ENCODE results near the gene IL17RA. TPM values are rescaled to one million over a fixed set of nuclear protein-coding genes. Genes with fewer than 3 reads are reported as not detected.

Gene IL17RA
- total and polyA plus RNA-seq, 2 experiments from 2014 or later, result 8.4 to 14.6 TPM

DNA sequence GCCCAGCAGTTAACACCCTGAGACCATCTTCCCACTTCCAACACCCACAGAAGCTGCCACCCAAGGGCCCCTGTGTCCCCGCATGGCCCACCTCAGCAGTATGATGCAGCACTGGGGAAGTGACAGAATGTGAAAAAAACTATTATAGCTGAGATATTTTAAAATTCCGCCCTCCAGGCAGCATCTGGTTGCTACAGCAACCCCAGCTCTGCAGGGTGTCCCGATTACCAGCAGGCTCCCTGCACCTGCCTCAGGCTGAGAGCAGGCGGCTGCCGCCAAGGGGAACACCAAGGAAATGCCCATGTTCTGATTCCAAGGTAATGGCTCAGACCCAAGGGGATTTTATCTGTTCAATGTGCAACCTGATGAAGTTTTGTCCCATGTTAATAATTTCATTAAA, 46.9 kb downstream of the IL17RA start:
- Histone ChIP-seq H2AFZ (no peak overlapping the region), H3K4me2 (no peak overlapping the region), H3K9me2 (replicated peaks; ENCODE audit: insufficient read depth) (no peaks in the 10 kb centered on the region), H3K9me3 (ENCODE audit: low read depth) (no peaks in the 10 kb centered on the region), H3K4me3 (no peak overlapping the region), H3K27ac (no peak overlapping the region), H3K4me1 (ENCODE audit: insufficient read depth) (no peaks in the 10 kb centered on the region), H3K36me3 (replicated peaks; ENCODE audit: insufficient read depth, low read depth) (no peaks in the 10 kb centered on the region), H3K27me3 (no peaks in the 10 kb centered on the region), H4K20me1 (ENCODE audit: insufficient read depth, poor library complexity, severe bottlenecking) (no peaks in the 10 kb centered on the region), H3K79me2 (no peaks in the 10 kb centered on the region)
- TF ChIP-seq EZH2 (IDR thresholded peaks at IDR 0.05; ENCODE audit: borderline replicate concordance), result no peak
- TF ChIP-seq, protein P1, sequence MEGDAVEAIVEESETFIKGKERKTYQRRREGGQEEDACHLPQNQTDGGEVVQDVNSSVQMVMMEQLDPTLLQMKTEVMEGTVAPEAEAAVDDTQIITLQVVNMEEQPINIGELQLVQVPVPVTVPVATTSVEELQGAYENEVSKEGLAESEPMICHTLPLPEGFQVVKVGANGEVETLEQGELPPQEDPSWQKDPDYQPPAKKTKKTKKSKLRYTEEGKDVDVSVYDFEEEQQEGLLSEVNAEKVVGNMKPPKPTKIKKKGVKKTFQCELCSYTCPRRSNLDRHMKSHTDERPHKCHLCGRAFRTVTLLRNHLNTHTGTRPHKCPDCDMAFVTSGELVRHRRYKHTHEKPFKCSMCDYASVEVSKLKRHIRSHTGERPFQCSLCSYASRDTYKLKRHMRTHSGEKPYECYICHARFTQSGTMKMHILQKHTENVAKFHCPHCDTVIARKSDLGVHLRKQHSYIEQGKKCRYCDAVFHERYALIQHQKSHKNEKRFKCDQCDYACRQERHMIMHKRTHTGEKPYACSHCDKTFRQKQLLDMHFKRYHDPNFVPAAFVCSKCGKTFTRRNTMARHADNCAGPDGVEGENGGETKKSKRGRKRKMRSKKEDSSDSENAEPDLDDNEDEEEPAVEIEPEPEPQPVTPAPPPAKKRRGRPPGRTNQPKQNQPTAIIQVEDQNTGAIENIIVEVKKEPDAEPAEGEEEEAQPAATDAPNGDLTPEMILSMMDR (IDR thresholded peaks at IDR 0.05; ENCODE audit: poor library complexity), result no peak
- TF ChIP-seq EZH2phosphoT487 (IDR thresholded peaks at IDR 0.05; ENCODE audit: low read depth, severe bottlenecking, unreplicated experiment), result no peak
- DNase-seq (ENCODE audit: low spot score), result no peak
- 38% methylated on average over 5 of the region's 5 CpGs for WGBS (ENCODE audit: low lambda C conversion rate, missing lambda C conversion rate)

DNA sequence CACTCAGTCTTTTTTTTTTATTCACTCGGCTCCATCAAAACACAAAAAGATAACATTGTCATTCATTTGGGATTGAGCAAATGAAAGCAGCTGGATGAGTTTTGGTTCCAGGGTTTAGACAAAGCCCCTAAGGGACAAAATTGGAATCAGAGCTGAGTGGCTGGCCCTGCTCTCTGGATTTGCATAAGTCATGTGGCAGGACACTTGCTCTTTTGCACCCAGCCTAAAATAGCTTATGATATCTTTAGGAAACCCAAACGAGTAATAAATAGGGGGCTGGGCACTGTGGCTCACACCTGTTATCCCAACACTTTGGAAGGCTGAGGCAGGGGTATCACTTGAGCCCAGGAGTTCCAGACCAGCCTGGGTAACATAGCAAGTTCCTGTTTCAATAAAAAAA, 47.3 kb downstream of the IL17RA start:
- Histone ChIP-seq H2AFZ (no peak overlapping the region), H3K4me3 (no peak overlapping the region), H4K20me1 (ENCODE audit: insufficient read depth, poor library complexity, severe bottlenecking) (no peaks in the 10 kb centered on the region), H3K27ac (no peak overlapping the region), H3K9me3 (ENCODE audit: low read depth) (no peaks in the 10 kb centered on the region), H3K9me2 (replicated peaks; ENCODE audit: insufficient read depth) (no peaks in the 10 kb centered on the region), H3K4me2 (no peak overlapping the region), H3K4me1 (ENCODE audit: insufficient read depth) (no peaks in the 10 kb centered on the region), H3K36me3 (replicated peaks; ENCODE audit: insufficient read depth, low read depth) (no peaks in the 10 kb centered on the region), H3K27me3 (no peaks in the 10 kb centered on the region), H3K79me2 (no peaks in the 10 kb centered on the region)
- WGBS (ENCODE audit: low lambda C conversion rate, missing lambda C conversion rate), result 67% methylated on average over 2 of the region's 2 CpGs
- no peak for DNase-seq (ENCODE audit: low spot score)
- TF ChIP-seq EZH2phosphoT487 (IDR thresholded peaks at IDR 0.05; ENCODE audit: low read depth, severe bottlenecking, unreplicated experiment) (no peak), EZH2 (IDR thresholded peaks at IDR 0.05; ENCODE audit: borderline replicate concordance) (no peak)
- TF ChIP-seq, protein P1 (IDR thresholded peaks at IDR 0.05; ENCODE audit: poor library complexity), result no peak

DNA sequence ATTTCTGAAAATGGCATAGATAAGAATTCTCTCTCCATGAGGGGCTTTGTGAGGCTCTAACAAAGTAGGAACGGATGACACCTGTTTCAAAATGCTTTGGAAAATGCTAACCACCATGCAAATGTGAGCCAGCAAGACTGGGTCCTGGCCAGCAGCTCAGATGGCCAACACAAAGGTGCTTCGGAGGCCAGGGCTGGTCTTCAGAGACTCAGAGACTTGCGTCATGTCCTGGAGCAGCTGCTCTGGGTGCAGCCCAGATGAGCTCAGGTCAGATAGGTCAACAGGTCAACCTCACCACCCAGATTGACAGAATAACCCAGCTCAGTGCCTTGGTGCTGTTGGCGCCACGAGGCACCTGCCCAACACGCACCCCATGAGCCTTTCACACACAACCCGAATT, 48.3 kb downstream of the IL17RA start:
- Histone ChIP-seq H3K27me3 (no peaks in the 10 kb centered on the region), H3K36me3 (replicated peaks; ENCODE audit: insufficient read depth, low read depth) (no peaks in the 10 kb centered on the region), H3K79me2 (no peaks in the 10 kb centered on the region), H3K9me3 (ENCODE audit: low read depth) (no peaks in the 10 kb centered on the region), H3K4me3 (no peak overlapping the region), H3K4me2 (no peak overlapping the region), H3K9me2 (replicated peaks; ENCODE audit: insufficient read depth) (no peaks in the 10 kb centered on the region), H4K20me1 (ENCODE audit: insufficient read depth, poor library complexity, severe bottlenecking) (no peaks in the 10 kb centered on the region), H3K4me1 (ENCODE audit: insufficient read depth) (no peaks in the 10 kb centered on the region), H2AFZ (no peak overlapping the region), H3K27ac (no peak overlapping the region)
- 95% methylated on average over 7 of the region's 7 CpGs for WGBS (ENCODE audit: low lambda C conversion rate, missing lambda C conversion rate)
- TF ChIP-seq EZH2 (IDR thresholded peaks at IDR 0.05; ENCODE audit: borderline replicate concordance), result no peak
- no peak for TF ChIP-seq EZH2phosphoT487 (IDR thresholded peaks at IDR 0.05; ENCODE audit: low read depth, severe bottlenecking, unreplicated experiment)
- TF ChIP-seq, protein P1 (IDR thresholded peaks at IDR 0.05; ENCODE audit: poor library complexity), result no peak
- DNase-seq (ENCODE audit: low spot score), result no peak

All from hepatocyte (in vitro differentiated cells).